ENCODE results near the gene RASGRP3.

- TF ChIP-seq YY1 (IDR thresholded peaks at IDR 0.05; ENCODE audit: insufficient read depth, insufficient read length) (no peak), ZNF274 (IDR thresholded peaks at IDR 0.05; ENCODE audit: low read depth, low read length) (no peak)
These were observed 33.6 kb downstream of the RASGRP3 start for GRCh38 chr2:33509908-33510585.

Data from NT2/D1 (cell line).